ENCODE data around the gene SCYL2.

The SCYL2 gene

DNA sequence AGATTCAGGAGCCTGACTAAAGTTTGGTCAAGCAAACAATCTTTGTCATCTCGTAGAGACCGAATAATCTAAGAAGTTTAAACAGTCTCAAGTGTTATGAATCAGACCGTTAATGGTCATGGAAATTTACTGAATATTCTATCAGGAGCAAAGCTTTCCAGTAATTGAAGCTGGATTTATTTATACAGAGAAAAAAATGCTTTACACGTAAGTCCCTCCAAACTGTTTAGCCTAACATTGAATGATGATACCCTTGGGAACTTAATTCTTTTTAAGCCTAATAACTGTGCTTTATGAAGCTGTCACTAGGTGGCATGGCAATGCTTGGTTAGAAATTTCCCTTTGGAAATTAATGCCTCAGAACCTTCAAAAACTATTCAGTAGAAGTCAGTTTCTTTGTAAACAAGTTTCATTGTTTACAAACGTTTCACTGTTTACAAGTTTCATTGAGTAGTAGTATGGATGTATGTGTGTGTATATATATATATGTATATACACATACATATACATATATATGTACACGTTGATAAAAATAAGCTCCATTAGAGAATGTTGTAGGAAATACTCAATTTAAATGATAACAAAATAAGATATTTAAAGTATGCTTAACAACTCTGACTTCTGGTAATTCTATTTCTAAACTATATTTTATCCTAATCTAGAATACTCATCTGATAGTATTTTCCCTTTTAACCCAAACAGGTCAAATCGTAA is 32.2 kb upstream of the SCYL2 start:
- Histone ChIP-seq H3K27me3 (ENCODE audit: control insufficient read depth in 1 of 2, insufficient read depth in 2 of 2, low read length in 2 of 2) (no peaks in the 10 kb centered on the region), H3K36me3 (ENCODE audit: control insufficient read depth in 1 of 2, insufficient read depth in 2 of 2, low read length in 2 of 2) (no peaks in the 10 kb centered on the region), H3K4me1 (ENCODE audit: control insufficient read depth in 1 of 2, insufficient read depth in 2 of 2, low read length in 2 of 2) (no peaks in the 10 kb centered on the region), H3K9ac (ENCODE audit: low read depth in 1 of 2, low read length in 2 of 2) (no peak overlapping the region), H3K27ac (ENCODE audit: low read depth, low read length) (no peak overlapping the region), H3K4me3 (ENCODE audit: low read depth in 1 of 2, low read length in 2 of 2) (no peak overlapping the region), H3K9me3 (ENCODE audit: control insufficient read depth in 1 of 2, low read length in 2 of 2) (no peaks in the 10 kb centered on the region)

DNA sequence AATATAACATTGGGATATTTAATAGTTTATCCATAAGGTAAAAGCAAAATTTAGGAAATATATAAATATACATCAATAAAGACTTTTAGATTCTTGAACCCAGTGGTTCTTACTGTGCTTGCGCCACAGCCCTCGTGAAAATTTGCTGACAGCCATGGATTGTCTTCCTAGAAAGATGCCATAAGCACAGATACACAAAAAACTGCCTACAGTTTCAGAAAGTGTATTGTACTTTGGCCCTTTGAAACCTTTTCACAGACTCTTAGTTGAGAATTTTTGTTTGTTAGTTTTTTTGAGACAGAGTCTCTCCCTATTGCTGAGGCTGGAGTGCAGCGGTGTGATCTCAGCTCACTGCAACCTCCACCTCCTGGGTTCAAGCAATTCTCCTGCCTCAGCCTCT is 28.2 kb upstream of the SCYL2 start:
- no peaks in the 10 kb centered on the region for H3K9me3 ChIP-seq (ENCODE audit: control insufficient read depth in 1 of 2, low read length in 2 of 2)
- H3K9ac ChIP-seq (ENCODE audit: low read depth in 1 of 2, low read length in 2 of 2) = no peak overlapping the region
- H3K4me1 ChIP-seq (ENCODE audit: control insufficient read depth in 1 of 2, insufficient read depth in 2 of 2, low read length in 2 of 2) = no peaks in the 10 kb centered on the region
- H3K27me3 ChIP-seq (ENCODE audit: control insufficient read depth in 1 of 2, insufficient read depth in 2 of 2, low read length in 2 of 2) = no peaks in the 10 kb centered on the region
- H3K27ac ChIP-seq (ENCODE audit: low read depth, low read length) = no peak overlapping the region
- no peaks in the 10 kb centered on the region for H3K36me3 ChIP-seq (ENCODE audit: control insufficient read depth in 1 of 2, insufficient read depth in 2 of 2, low read length in 2 of 2)
- no peak overlapping the region for H3K4me3 ChIP-seq (ENCODE audit: low read depth in 1 of 2, low read length in 2 of 2)

DNA sequence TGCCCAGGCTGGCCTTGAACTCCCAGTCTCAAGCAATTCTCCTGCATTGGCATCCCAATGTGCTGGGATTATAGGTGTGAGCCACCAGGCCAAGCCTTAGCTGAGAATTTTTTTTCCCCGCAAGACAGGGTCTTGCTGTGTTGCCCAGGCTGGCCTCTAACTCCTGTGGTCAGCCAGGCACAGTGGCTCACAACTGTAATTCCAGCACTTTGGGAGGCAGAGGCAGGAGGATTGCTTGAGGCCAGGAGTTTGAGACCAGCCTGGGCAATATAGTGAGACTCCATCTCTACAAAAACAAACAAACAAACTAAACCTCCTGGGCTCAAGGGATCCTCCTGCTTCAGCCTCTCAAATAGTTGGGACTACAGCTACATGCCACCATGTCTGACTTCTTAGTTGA is 27.4 kb upstream of the SCYL2 start:
- no peaks in the 10 kb centered on the region for H3K9me3 ChIP-seq (ENCODE audit: control insufficient read depth in 1 of 2, low read length in 2 of 2)
- H3K27me3 ChIP-seq (ENCODE audit: control insufficient read depth in 1 of 2, insufficient read depth in 2 of 2, low read length in 2 of 2) = no peaks in the 10 kb centered on the region
- H3K27ac ChIP-seq (ENCODE audit: low read depth, low read length) = no peak overlapping the region
- no peak overlapping the region for H3K9ac ChIP-seq (ENCODE audit: low read depth in 1 of 2, low read length in 2 of 2)
- no peak overlapping the region for H3K4me3 ChIP-seq (ENCODE audit: low read depth in 1 of 2, low read length in 2 of 2)
- no peaks in the 10 kb centered on the region for H3K36me3 ChIP-seq (ENCODE audit: control insufficient read depth in 1 of 2, insufficient read depth in 2 of 2, low read length in 2 of 2)
- H3K4me1 ChIP-seq (ENCODE audit: control insufficient read depth in 1 of 2, insufficient read depth in 2 of 2, low read length in 2 of 2) = no peaks in the 10 kb centered on the region

DNA sequence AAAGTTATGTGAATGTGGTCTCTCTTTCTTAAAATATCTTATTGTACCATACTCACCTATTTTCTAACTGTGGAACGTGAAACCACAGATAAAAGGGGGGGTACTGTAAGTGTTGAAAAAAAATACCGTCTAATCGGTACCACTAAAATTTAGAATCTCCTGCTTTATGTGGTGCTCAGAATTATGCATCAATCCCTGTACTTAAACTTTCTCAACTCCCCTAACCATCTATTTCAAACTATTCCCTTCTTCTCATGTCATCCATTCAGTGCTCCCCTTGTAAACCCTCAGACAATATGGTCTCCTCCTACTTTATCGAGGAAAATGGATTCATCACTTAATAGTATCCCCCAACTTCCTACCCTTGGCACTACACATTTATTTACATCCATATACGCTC is 23.8 kb upstream of the SCYL2 start:
- Histone ChIP-seq H3K4me1 (ENCODE audit: control insufficient read depth in 1 of 2, insufficient read depth in 2 of 2, low read length in 2 of 2) (no peaks in the 10 kb centered on the region), H3K9me3 (ENCODE audit: control insufficient read depth in 1 of 2, low read length in 2 of 2) (no peaks in the 10 kb centered on the region), H3K27me3 (ENCODE audit: control insufficient read depth in 1 of 2, insufficient read depth in 2 of 2, low read length in 2 of 2) (no peaks in the 10 kb centered on the region)

DNA sequence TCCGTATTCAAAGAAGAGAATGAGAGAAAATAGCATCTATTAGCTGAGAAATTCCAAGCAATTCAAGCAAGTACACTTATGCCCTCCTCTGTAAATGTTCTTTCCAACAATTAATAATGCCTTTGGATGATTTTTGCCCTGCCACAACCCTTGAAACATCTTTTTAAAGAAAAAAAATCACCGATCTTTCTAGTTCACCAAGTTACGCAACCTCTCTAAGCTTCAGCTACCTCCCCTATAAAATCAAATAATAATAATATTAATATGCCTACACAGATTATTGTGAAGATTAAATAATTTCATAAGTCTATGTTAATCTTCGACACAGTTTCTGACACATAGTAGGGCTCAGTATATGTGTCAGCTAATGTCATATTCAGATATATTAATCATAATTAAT is 19.2 kb upstream of the SCYL2 start:
- Histone ChIP-seq H3K4me3 (ENCODE audit: low read depth in 1 of 2, low read length in 2 of 2) (no peak overlapping the region), H3K9me3 (ENCODE audit: control insufficient read depth in 1 of 2, low read length in 2 of 2) (no peaks in the 10 kb centered on the region), H3K27me3 (ENCODE audit: control insufficient read depth in 1 of 2, insufficient read depth in 2 of 2, low read length in 2 of 2) (no peaks in the 10 kb centered on the region), H3K4me1 (ENCODE audit: control insufficient read depth in 1 of 2, insufficient read depth in 2 of 2, low read length in 2 of 2) (peaks cover 4 to 11% of the 10 kb centered on the region in 2 donors), H3K27ac (ENCODE audit: low read depth, low read length) (no peak overlapping the region), H3K9ac (ENCODE audit: low read depth in 1 of 2, low read length in 2 of 2) (no peak overlapping the region), H3K36me3 (ENCODE audit: control insufficient read depth in 1 of 2, insufficient read depth in 2 of 2, low read length in 2 of 2) (no peaks in the 10 kb centered on the region)

More for the DNA sequence above, 23.8 kb upstream of the SCYL2 start:
- no peak overlapping the region for H3K4me3 ChIP-seq (ENCODE audit: low read depth in 1 of 2, low read length in 2 of 2)
- H3K27ac ChIP-seq (ENCODE audit: low read depth, low read length) = no peak overlapping the region
- no peaks in the 10 kb centered on the region for H3K36me3 ChIP-seq (ENCODE audit: control insufficient read depth in 1 of 2, insufficient read depth in 2 of 2, low read length in 2 of 2)
- no peak overlapping the region for H3K9ac ChIP-seq (ENCODE audit: low read depth in 1 of 2, low read length in 2 of 2)

GRCh38 chr12:100248886-100249285 is 18.1 kb upstream of the SCYL2 start:
- H3K36me3 ChIP-seq (ENCODE audit: control insufficient read depth in 1 of 2, insufficient read depth in 2 of 2, low read length in 2 of 2) = no peaks in the 10 kb centered on the region

GRCh38 chr12:100249941-100250340 is 17.0 kb upstream of the SCYL2 start:
- H3K36me3 ChIP-seq (ENCODE audit: control insufficient read depth in 1 of 2, insufficient read depth in 2 of 2, low read length in 2 of 2) = no peaks in the 10 kb centered on the region
- H3K4me3 ChIP-seq (ENCODE audit: low read depth in 1 of 2, low read length in 2 of 2) = no peak overlapping the region
- H3K4me1 ChIP-seq (ENCODE audit: control insufficient read depth in 1 of 2, insufficient read depth in 2 of 2, low read length in 2 of 2) = peaks cover 8 to 11% of the 10 kb centered on the region in 2 donors
- H3K9ac ChIP-seq (ENCODE audit: low read depth in 1 of 2, low read length in 2 of 2) = no peak overlapping the region
- H3K9me3 ChIP-seq (ENCODE audit: control insufficient read depth in 1 of 2, low read length in 2 of 2) = no peaks in the 10 kb centered on the region
- no peak overlapping the region for H3K27ac ChIP-seq (ENCODE audit: low read depth, low read length)
- no peaks in the 10 kb centered on the region for H3K27me3 ChIP-seq (ENCODE audit: control insufficient read depth in 1 of 2, insufficient read depth in 2 of 2, low read length in 2 of 2)

More at GRCh38 chr12:100248886-100249285, 18.1 kb upstream of the SCYL2 start:
- H3K27me3 ChIP-seq (ENCODE audit: control insufficient read depth in 1 of 2, insufficient read depth in 2 of 2, low read length in 2 of 2) = no peaks in the 10 kb centered on the region
- no peaks in the 10 kb centered on the region for H3K9me3 ChIP-seq (ENCODE audit: control insufficient read depth in 1 of 2, low read length in 2 of 2)
- no peak overlapping the region for H3K27ac ChIP-seq (ENCODE audit: low read depth, low read length)
- no peak overlapping the region for H3K4me3 ChIP-seq (ENCODE audit: low read depth in 1 of 2, low read length in 2 of 2)
- no peak overlapping the region for H3K9ac ChIP-seq (ENCODE audit: low read depth in 1 of 2, low read length in 2 of 2)
- peaks cover 4 to 11% of the 10 kb centered on the region in 2 donors for H3K4me1 ChIP-seq (ENCODE audit: control insufficient read depth in 1 of 2, insufficient read depth in 2 of 2, low read length in 2 of 2)

- Histone ChIP-seq H3K9me3 (ENCODE audit: control insufficient read depth in 1 of 2, low read length in 2 of 2) (no peaks in the 10 kb centered on the region), H3K9ac (ENCODE audit: low read depth in 1 of 2, low read length in 2 of 2) (no peak overlapping the region), H3K27ac (ENCODE audit: low read depth, low read length) (no peak overlapping the region), H3K4me1 (ENCODE audit: control insufficient read depth in 1 of 2, insufficient read depth in 2 of 2, low read length in 2 of 2) (peaks cover 8 to 15% of the 10 kb centered on the region in 2 donors), H3K36me3 (ENCODE audit: control insufficient read depth in 1 of 2, insufficient read depth in 2 of 2, low read length in 2 of 2) (no peaks in the 10 kb centered on the region), H3K4me3 (ENCODE audit: low read depth in 1 of 2, low read length in 2 of 2) (no peak overlapping the region), H3K27me3 (ENCODE audit: control insufficient read depth in 1 of 2, insufficient read depth in 2 of 2, low read length in 2 of 2) (no peaks in the 10 kb centered on the region)
These were observed 15.1 kb upstream of the SCYL2 start for GRCh38 chr12:100251917-100252316.

- Histone ChIP-seq H3K27ac (ENCODE audit: low read depth, low read length) (no peak overlapping the region), H3K4me1 (ENCODE audit: control insufficient read depth in 1 of 2, insufficient read depth in 2 of 2, low read length in 2 of 2) (peaks cover 8 to 15% of the 10 kb centered on the region in 2 donors), H3K36me3 (ENCODE audit: control insufficient read depth in 1 of 2, insufficient read depth in 2 of 2, low read length in 2 of 2) (no peaks in the 10 kb centered on the region), H3K9ac (ENCODE audit: low read depth in 1 of 2, low read length in 2 of 2) (no peak overlapping the region), H3K27me3 (ENCODE audit: control insufficient read depth in 1 of 2, insufficient read depth in 2 of 2, low read length in 2 of 2) (no peaks in the 10 kb centered on the region), H3K4me3 (ENCODE audit: low read depth in 1 of 2, low read length in 2 of 2) (no peak overlapping the region), H3K9me3 (ENCODE audit: control insufficient read depth in 1 of 2, low read length in 2 of 2) (no peaks in the 10 kb centered on the region)
These were observed 13.5 kb upstream of the SCYL2 start for GRCh38 chr12:100253437-100253836.

DNA sequence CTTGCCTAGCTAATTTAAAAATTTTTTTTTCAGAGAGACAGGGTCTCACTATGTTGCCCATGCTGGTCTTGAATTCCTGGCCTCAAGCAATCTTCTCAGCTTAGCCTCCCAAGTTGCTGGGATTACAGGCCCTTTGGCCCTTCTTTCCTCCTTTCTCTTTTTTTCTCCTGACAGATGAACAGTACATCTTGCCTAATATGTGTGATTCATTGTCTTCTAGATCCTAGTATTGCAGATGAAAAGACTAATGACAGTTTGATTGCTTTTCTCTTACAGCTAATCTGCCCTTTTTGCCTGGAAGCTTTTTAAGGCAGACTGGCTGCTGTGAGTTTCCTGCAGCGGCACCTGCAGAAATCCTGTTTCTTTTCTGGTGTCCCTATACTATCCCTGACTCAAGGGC is 12.1 kb upstream of the SCYL2 start:
- no peaks in the 10 kb centered on the region for H3K27me3 ChIP-seq (ENCODE audit: control insufficient read depth in 1 of 2, insufficient read depth in 2 of 2, low read length in 2 of 2)
- H3K36me3 ChIP-seq (ENCODE audit: control insufficient read depth in 1 of 2, insufficient read depth in 2 of 2, low read length in 2 of 2) = no peaks in the 10 kb centered on the region
- no peak overlapping the region for H3K4me3 ChIP-seq (ENCODE audit: low read depth in 1 of 2, low read length in 2 of 2)
- no peak overlapping the region for H3K9ac ChIP-seq (ENCODE audit: low read depth in 1 of 2, low read length in 2 of 2)
- H3K27ac ChIP-seq (ENCODE audit: low read depth, low read length) = no peak overlapping the region
- peaks cover 7 to 10% of the 10 kb centered on the region in 2 donors for H3K4me1 ChIP-seq (ENCODE audit: control insufficient read depth in 1 of 2, insufficient read depth in 2 of 2, low read length in 2 of 2)
- no peaks in the 10 kb centered on the region for H3K9me3 ChIP-seq (ENCODE audit: control insufficient read depth in 1 of 2, low read length in 2 of 2)

Measured in duodenal mucosa (tissue), 2 donors.